Measurements from ENCODE around the gene GNE.

GRCh38 chr9:36211510-36211909 lies 46.7 kb downstream of the GNE start:
- TF ChIP-seq EP300 (IDR thresholded peaks at IDR 0.05), result no peak
- TF ChIP-seq CTCF (IDR thresholded peaks at IDR 0.05), result no peak
- no peak for TF ChIP-seq POLR2A (IDR thresholded peaks at IDR 0.05)
